ENCODE measurements around the gene NGRN. TPM values are rescaled to one million over a fixed set of nuclear protein-coding genes. Genes with fewer than 3 reads are reported as not detected.

NGRN gene
- polyA plus RNA-seq, 1 donor from 2014 or later = 466 TPM

GRCh38 chr15:90239371-90239770, 26.1 kb upstream of the NGRN start:
- H3K4me2 ChIP-seq (ENCODE audit: low read length) = no peak overlapping the region
- H3K4me3 ChIP-seq (ENCODE audit: low read length) = no peak overlapping the region
- H3K9me2 ChIP-seq (ENCODE audit: insufficient read depth, low read length) = no peaks in the 10 kb centered on the region
- H4K20me1 ChIP-seq (ENCODE audit: insufficient read depth) = no peaks in the 10 kb centered on the region
- H3K36me3 ChIP-seq (ENCODE audit: insufficient read depth, low read length) = no peaks in the 10 kb centered on the region
- no peak for TF ChIP-seq POLR2AphosphoS5 (IDR thresholded peaks at IDR 0.05)
- no peak overlapping the region for H2AFZ ChIP-seq (ENCODE audit: low read depth, low read length)
- no peaks in the 10 kb centered on the region for H3F3A ChIP-seq (ENCODE audit: insufficient read depth, low read length, poor library complexity, severe bottlenecking)
- no peaks in the 10 kb centered on the region for H3K79me2 ChIP-seq (replicated peaks; ENCODE audit: insufficient read depth, low read length)
- H3K27me3 ChIP-seq (ENCODE audit: insufficient read depth, low read depth, low read length) = no peaks in the 10 kb centered on the region
- H3K9ac ChIP-seq (ENCODE audit: low read length) = no peak overlapping the region
- H3K9me3 ChIP-seq (ENCODE audit: low read length) = no peaks in the 10 kb centered on the region
- no peak overlapping the region for H3K27ac ChIP-seq (ENCODE audit: low read length)

- Histone ChIP-seq H3K4me3 (ENCODE audit: low read length) (no peak overlapping the region), H3K9me2 (ENCODE audit: insufficient read depth, low read length) (no peaks in the 10 kb centered on the region), H3K9ac (ENCODE audit: low read length) (no peak overlapping the region), H2AFZ (ENCODE audit: low read depth, low read length) (no peak overlapping the region), H3K36me3 (ENCODE audit: insufficient read depth, low read length) (no peaks in the 10 kb centered on the region), H3K9me3 (ENCODE audit: low read length) (no peaks in the 10 kb centered on the region), H3F3A (ENCODE audit: insufficient read depth, low read length, poor library complexity, severe bottlenecking) (no peaks in the 10 kb centered on the region), H3K27me3 (ENCODE audit: insufficient read depth, low read depth, low read length) (no peaks in the 10 kb centered on the region), H3K79me2 (replicated peaks; ENCODE audit: insufficient read depth, low read length) (no peaks in the 10 kb centered on the region), H4K20me1 (ENCODE audit: insufficient read depth) (no peaks in the 10 kb centered on the region), H3K27ac (ENCODE audit: low read length) (no peak overlapping the region), H3K4me2 (ENCODE audit: low read length) (no peak overlapping the region)
- TF ChIP-seq, protein P1, sequence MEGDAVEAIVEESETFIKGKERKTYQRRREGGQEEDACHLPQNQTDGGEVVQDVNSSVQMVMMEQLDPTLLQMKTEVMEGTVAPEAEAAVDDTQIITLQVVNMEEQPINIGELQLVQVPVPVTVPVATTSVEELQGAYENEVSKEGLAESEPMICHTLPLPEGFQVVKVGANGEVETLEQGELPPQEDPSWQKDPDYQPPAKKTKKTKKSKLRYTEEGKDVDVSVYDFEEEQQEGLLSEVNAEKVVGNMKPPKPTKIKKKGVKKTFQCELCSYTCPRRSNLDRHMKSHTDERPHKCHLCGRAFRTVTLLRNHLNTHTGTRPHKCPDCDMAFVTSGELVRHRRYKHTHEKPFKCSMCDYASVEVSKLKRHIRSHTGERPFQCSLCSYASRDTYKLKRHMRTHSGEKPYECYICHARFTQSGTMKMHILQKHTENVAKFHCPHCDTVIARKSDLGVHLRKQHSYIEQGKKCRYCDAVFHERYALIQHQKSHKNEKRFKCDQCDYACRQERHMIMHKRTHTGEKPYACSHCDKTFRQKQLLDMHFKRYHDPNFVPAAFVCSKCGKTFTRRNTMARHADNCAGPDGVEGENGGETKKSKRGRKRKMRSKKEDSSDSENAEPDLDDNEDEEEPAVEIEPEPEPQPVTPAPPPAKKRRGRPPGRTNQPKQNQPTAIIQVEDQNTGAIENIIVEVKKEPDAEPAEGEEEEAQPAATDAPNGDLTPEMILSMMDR (IDR thresholded peaks at IDR 0.05; ENCODE audit: poor library complexity, severe bottlenecking) = no peak
- TF ChIP-seq TAF1 (IDR thresholded peaks at IDR 0.05; ENCODE audit: low read depth) (no peak), RAD21 (conservative IDR thresholded peaks at IDR 0.05) (no peak), EZH2 (IDR thresholded peaks at IDR 0.05; ENCODE audit: borderline replicate concordance, insufficient read depth, low read length, poor library complexity, severe bottlenecking) (no peak)
- TF ChIP-seq, protein P2, sequence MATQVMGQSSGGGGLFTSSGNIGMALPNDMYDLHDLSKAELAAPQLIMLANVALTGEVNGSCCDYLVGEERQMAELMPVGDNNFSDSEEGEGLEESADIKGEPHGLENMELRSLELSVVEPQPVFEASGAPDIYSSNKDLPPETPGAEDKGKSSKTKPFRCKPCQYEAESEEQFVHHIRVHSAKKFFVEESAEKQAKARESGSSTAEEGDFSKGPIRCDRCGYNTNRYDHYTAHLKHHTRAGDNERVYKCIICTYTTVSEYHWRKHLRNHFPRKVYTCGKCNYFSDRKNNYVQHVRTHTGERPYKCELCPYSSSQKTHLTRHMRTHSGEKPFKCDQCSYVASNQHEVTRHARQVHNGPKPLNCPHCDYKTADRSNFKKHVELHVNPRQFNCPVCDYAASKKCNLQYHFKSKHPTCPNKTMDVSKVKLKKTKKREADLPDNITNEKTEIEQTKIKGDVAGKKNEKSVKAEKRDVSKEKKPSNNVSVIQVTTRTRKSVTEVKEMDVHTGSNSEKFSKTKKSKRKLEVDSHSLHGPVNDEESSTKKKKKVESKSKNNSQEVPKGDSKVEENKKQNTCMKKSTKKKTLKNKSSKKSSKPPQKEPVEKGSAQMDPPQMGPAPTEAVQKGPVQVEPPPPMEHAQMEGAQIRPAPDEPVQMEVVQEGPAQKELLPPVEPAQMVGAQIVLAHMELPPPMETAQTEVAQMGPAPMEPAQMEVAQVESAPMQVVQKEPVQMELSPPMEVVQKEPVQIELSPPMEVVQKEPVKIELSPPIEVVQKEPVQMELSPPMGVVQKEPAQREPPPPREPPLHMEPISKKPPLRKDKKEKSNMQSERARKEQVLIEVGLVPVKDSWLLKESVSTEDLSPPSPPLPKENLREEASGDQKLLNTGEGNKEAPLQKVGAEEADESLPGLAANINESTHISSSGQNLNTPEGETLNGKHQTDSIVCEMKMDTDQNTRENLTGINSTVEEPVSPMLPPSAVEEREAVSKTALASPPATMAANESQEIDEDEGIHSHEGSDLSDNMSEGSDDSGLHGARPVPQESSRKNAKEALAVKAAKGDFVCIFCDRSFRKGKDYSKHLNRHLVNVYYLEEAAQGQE (IDR thresholded peaks at IDR 0.05; ENCODE audit: borderline replicate concordance) = no peak
Measured at GRCh38 chr15:90240856-90241255, 24.6 kb upstream of the NGRN start.

DNA sequence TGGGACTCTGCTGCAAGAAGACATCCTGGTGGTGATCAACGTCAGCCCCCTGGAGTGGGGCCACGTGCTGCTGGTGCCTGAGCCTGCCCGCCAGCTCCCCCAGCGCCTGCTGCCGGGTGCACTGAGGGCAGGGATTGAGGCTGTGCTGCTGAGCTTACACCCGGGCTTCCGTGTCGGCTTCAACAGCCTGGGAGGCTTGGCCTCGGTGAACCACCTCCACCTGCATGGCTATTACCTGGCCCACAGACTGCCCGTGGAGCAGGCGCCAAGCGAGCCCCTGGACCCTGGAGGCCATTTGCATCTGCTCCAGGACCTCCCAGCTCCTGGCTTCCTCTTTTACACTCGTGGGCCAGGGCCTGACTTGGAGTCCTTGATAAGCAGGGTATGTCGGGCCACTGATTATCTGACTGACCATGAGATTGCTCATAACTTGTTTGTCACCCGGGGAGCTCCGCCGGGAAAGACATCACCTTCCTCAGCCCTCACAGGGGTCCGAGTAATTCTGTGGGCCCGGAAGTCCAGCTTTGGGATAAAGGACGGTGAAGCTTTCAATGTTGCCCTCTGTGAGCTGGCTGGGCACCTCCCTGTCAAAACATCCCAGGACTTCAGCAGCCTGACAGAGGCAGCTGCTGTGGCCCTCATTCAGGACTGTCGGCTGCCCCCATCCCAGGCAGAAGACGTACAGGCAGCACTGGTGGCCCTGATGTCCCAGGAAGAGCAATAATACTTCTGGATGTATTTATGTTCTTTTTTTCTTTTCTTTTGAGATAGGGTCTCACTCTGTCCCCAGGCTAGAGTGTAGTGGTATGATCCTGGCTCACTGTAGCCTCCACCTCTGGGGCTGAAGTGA, 23.9 kb upstream of the NGRN start:
- no peak overlapping the region for H3K27ac ChIP-seq (ENCODE audit: low read length)
- no peaks in the 10 kb centered on the region for H3K36me3 ChIP-seq (ENCODE audit: insufficient read depth, low read length)
- no peaks in the 10 kb centered on the region for H3K79me2 ChIP-seq (replicated peaks; ENCODE audit: insufficient read depth, low read length)
- H3K4me3 ChIP-seq (ENCODE audit: low read length) = no peak overlapping the region
- no peaks in the 10 kb centered on the region for H3K27me3 ChIP-seq (ENCODE audit: insufficient read depth, low read depth, low read length)
- no peak overlapping the region for H2AFZ ChIP-seq (ENCODE audit: low read depth, low read length)
- no peak overlapping the region for H3K4me2 ChIP-seq (ENCODE audit: low read length)
- H3K9ac ChIP-seq (ENCODE audit: low read length) = no peak overlapping the region
- no peaks in the 10 kb centered on the region for H4K20me1 ChIP-seq (ENCODE audit: insufficient read depth)
- H3K9me2 ChIP-seq (ENCODE audit: insufficient read depth, low read length) = no peaks in the 10 kb centered on the region
- no peaks in the 10 kb centered on the region for H3K9me3 ChIP-seq (ENCODE audit: low read length)
- TF ChIP-seq POLR2AphosphoS5 (IDR thresholded peaks at IDR 0.05) (no peak), TAF1 (IDR thresholded peaks at IDR 0.05; ENCODE audit: low read depth) (no peak), RAD21 (conservative IDR thresholded peaks at IDR 0.05) (no peak), MXI1 (conservative IDR thresholded peaks at IDR 0.05; ENCODE audit: poor library complexity, severe bottlenecking) (no peak)
- no peaks in the 10 kb centered on the region for H3F3A ChIP-seq (ENCODE audit: insufficient read depth, low read length, poor library complexity, severe bottlenecking)
